NT2/D1 (cell line): Measurements from ENCODE around the gene BUD13.

Experiments used
- SUZ12 ChIP-seq: IDR thresholded peaks from 2 replicates; pipeline ENCODE4 v1.6.1; 2011; ENCODE audit not compliant: insufficient read length, insufficient read depth; ENCODE audit errors: extremely low read depth
- YY1 ChIP-seq: IDR thresholded peaks from 2 replicates; pipeline ENCODE4 v1.6.1; 2011; ENCODE audit not compliant: insufficient read length, insufficient read depth
- ZNF274 ChIP-seq: IDR thresholded peaks from 2 replicates; pipeline ENCODE4 v1.6.1; 2011; ENCODE audit warnings: mild to moderate bottlenecking, low read depth, low read length

- TF ChIP-seq YY1 = no peak
- TF ChIP-seq SUZ12 = no peak
- TF ChIP-seq ZNF274 = no peak
Measured at GRCh38 chr11:116729501-116730240, 43.1 kb downstream of the BUD13 start.
